ENCODE measurements around the gene EXOC6B.
"Not testable (repeated sequence)": the region's sequence is repeated elsewhere in the genome, so short reads cannot be mapped to it uniquely, and the experiment has no call there.

EXOC6B gene

DNA sequence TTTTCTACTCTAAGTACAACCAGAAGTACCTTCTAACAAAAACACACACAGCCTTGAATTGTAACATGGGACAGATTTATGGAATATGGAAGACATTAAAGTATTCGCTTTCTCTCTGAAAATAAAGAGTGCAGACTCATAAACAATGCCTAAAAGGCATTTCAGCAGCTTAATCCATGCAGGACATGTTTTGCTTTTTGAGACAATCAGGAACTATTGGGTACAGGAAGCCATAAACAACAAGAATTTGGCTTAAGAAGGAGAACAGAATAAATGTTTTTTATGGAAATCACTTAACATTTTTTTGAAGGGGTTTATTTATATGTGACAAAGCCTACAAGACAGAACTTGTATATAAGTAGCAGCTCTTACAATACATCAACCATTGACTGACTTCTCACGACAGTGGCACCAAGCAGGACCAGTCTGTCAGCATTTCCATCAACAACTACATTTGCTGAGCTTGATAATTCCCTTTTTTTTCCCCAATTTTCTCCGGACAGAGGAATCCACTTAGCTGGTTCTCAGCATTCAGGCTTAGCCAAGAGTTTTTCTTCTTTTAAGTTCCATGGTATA, 140.1 kb downstream of the EXOC6B start:
- DNase-seq: no peak

DNA sequence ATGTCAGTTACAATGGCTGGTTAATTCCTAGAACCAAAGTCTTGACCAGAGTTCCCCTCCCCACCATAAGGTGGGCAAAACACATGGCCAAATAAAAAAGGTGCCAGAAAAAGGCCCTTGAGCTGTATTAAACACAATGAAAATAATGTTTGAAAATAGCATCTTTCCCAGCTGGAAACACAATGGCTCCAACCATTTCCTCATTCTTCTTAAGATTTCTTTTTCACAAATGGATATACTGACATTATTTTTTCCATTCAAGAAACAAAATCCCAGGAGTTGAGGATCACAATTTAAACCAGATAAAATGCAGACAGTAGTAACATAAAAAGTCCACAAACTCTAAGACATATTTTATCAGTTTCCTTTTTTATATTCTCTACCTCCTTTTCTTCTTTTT, 143.8 kb downstream of the EXOC6B start:
- no peak for DNase-seq

GRCh38 chr2:72681016-72681995, 144.5 kb downstream of the EXOC6B start:
- no peak for DNase-seq

DNA sequence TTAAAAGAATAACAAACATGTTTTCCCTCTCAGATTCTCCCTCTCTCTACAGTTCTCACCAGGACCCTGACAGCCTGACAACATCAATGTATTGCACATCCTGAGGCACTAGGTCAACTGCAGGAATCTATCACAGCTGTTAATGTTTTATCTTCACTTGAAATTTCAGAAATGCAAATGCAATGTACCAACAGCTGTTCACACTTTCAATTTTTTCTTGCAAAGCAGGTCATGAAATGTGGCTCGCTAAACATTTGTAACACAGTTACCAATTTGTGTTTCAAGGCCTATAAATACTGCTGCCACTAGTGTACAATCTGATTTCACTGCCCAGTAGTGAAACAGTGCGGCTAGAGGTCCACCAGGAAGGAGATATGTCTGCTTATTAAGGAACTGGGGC, 147.8 kb downstream of the EXOC6B start:
- no peak for DNase-seq

GRCh38 chr2:72676341-72677025, 149.3 kb downstream of the EXOC6B start:
- no peak for DNase-seq

- DNase-seq: no peak
Observed at GRCh38 chr2:72674982-72675915, 150.6 kb downstream of the EXOC6B start.

DNA sequence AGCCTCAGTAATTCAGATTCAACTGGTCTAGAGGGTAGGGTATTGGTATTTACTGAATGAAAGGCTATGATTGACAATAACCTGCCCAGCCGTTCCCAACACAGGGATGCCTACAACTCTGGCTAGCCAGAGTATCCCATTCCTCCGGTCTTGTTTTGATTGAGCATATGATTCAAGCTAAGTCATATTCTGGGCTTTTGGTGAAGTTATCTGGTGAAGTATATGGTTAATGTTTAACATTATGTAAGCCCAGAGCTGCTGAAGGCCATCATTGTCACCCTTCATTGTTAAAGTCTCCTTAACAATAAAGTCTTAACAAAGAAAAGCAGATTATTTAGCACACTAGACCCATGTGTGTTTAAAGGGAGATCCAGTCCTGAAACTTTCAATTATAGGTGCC, 152.6 kb downstream of the EXOC6B start:
- DNase-seq: no peak

DNA sequence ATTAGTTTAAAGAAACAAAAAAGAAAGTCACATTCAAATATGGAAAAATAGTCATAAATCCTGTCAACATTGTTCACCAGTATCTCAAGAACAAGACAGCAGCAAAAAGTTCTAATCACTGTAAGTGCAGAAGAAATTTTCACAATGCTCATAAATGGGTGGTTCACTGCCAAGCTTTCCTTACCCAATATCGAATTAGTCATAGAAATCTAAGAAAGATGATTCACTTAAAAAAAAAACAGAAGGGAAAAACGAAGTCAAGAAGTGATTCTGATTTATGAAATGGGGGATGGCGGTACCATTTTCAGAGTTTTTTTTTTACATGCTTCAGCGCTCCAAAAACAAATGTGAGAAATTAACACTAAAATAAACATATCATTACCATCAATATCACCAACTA, 156.7 kb downstream of the EXOC6B start:
- no peak for DNase-seq

DNA sequence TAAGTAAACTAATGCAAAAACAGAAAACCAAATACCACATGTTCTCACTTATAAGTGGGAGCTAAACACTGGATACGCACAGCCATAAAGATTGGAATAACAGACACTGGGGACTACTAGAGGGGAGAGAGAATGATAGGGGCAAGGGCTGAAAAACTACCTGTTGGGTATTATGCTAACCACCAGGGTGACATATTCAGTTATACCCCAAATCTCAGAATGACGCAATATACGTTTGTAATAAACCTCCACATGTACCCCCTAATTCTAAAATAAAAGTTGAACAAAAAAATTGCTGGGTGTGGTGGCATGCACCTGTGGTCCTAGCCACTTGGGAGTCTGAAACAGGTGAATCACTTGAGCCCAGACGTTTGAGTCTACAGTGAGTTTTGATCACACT, 157.2 kb downstream of the EXOC6B start:
- no peak for DNase-seq

DNA sequence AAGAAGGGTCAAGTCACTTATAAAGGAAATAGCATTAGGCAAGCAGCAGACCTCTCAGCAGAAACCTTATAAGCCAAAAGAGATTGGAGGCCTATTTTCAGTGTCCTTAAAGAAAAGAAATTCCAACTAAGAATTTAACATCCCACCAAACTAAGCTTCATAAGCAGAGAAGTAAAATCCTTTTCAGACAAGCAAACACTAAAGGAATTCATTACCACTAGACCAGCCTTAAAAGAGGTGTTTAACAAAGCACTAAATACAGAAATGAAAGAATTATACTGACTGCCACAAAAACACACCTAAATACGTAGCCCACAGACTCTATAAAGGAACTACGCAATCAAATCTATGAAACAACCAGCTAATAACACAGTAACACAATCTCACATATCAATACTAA, 160.4 kb downstream of the EXOC6B start:
- DNase-seq: no peak

DNA sequence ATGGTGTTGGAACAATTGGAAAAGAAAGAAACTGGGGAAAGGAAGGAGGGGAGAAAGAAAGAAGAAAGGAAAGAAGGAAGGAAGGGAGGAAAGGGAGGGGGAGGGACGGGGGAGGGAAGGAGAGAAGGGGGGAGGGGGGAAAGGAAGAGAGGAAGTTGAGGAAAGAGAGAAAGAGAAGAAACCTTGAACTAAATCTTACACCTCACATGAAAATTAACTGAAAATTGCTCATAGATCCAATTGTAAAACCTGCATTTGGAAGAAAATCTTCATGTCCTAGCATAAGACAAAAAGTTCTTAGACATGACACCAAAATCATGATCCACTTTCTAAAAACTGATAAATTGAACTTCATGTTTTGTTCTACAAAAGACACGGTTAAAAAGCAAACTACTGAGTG, 163.8 kb downstream of the EXOC6B start:
- DNase-seq: no peak

- DNase-seq: no peak
Observed at GRCh38 chr2:72649810-72650209, 176.0 kb downstream of the EXOC6B start.

DNA sequence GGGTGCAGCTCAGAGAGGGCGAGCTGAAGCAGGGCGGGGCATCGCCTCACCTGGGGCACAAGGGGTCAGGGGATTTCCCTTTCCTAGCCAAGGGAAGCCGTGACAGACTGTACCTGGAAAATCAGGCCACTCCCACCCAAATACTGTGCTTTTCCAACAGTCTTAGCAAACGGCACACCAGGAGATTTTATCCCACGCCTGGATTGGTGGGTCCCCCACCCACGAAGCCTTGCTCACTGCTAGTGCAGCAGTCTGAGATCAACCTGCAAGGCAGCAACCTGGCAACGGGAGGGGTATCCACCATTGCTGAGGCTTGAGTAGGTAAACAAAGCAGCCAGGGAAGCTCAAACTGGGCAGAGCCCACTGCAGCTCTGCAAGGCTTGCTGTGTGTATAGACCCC, 184.6 kb downstream of the EXOC6B start:
- not testable (repeated sequence) for DNase-seq

DNA sequence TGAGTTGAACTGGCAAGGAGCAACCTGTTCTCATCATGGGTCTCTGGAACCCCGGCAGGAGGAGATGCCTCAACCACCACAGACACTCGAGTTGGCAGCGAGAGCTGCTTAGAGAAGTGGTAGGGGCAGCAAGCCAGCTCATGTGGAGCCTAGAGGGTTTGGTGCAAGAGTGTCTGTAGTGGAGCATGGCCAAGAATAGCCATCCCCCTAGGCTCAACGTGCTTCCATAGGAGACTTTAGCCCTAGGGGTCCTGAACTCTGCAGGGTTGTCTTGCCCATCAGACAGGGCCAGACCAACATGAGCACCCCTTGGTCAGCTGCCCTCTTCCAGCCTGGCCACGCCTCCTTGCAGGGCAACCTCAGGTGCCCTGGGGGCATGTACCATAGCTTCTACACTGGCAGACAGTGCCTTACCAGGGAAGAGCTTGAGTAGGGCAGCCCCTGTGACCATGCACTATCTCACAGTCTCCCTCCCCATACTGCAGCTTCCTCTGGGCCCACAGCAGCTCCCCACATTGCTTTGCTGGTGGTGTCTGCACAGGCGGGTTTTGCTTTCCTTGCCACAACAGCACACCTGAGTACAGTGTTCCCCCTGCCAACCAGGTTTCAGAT, 187.1 kb downstream of the EXOC6B start:
- DNase-seq: no peak

DNA sequence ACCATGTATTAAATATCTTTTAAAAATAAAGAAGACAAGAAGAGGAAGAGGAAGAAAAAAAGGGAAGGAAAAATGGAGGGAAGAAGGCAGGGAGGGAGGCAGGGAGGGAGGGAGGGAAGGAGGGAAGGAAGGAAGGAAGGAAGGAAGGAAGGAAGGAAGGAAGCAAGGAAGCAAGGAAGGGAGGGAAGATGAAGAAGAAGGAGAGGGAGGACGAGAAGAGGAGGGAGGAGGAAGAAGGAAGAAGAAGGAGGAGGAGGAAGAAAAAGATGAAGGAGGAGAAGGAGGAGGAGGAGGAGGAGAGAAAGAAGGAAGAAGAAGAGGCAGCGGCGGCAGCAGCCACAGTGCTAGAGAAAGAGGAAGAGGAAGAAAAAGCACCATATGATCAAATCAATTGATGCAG, 189.6 kb downstream of the EXOC6B start:
- no peak for DNase-seq

DNA sequence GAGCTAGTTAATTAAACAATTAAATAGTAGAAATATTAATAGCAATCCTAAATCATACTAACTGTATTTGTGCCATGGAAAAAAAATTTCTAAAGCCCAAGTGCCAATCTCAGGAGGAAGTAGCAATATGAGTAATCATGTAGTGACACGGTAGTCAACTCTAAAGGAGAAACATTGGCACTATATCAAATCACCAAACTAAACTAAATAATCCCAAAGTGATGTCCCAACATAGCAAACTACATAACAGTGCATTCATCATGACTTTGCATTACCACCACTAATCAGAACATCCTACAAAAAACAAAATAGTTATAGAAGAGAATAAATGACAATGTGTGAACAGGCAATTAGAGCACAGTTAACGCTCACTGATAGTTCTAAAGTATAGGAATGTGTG, 195.1 kb downstream of the EXOC6B start:
- DNase-seq: no peak

DNA sequence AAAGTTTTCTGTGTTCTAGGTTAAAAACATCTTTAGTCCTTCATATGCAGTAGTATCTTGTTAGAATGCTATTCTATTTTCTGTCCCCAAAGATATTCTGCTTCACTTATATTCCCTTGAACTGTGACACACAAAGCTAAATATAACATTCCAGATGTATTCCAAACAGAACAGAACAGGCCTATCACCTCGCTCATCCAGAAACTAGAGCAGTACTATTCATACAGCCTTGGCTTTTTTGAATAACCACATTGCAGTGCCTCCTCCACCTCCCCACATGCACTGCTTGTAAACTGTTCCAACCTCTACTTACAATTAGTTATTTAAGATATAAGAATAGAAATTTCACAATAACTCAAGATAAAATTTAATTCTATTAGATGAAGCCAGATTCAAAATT, 196.8 kb downstream of the EXOC6B start:
- DNase-seq: no peak

GRCh38 chr2:72627083-72627482, 198.8 kb downstream of the EXOC6B start:
- no peak for DNase-seq

DNA sequence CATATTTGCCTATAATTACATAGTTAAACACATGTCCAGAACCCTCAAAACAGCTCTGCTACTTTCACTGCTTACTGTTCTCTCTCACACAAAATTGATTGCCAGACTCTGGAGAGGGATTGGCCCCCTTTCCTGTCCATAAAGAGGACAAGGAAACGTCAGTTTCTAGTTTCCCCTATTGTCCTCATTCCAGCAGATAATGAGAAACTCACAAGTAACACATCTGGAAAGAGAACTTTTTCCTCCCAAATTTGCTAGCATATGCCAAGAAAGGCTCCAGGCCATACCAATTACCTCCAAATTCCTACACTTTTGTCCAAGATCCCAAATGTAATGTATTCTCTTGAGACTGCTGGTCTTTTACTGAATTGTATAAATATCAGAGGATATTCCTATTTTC, 200.5 kb downstream of the EXOC6B start:
- DNase-seq: no peak

- no peak for DNase-seq
Observed at GRCh38 chr2:72623481-72623880, 202.4 kb downstream of the EXOC6B start.

DNA sequence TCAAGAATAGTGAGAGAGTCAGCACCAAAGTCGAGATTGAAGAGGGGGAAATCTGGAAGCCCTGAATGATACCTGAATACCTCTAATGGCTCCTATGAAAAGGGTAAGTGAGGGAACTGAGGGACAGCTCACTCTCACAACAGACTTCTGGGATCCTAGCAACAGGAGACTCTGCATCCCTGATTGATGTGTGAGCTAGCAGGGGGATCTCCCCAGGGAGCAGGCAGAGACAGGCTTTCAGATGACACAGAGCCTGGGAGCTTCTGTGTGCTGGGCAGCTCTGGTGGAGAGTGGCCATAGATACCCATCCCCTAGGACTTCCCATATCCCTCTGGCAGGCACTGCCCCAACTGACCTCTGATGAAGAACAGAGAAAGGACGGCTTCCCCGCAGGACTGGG, 206.2 kb downstream of the EXOC6B start:
- no peak for DNase-seq
